Right atrium auricular region (tissue), 2 donors: Measurements from ENCODE around the gene CNTFR. TPM values are rescaled to one million over a fixed set of nuclear protein-coding genes. Genes with fewer than 3 reads are reported as not detected.

Source experiments
- DNase-seq: peaks from one replicate; pipeline ENCODE4 v3.0.0-alpha.2; 2019; ENCODE audit warnings: low spot score
- H3K27ac ChIP-seq, 2 donors: fragments of 200-600 bp; sonication (generic); 1 replicate in 1 of 2; 2 replicates in 1 of 2; pipeline ENCODE4 v1.5.1; 2016 to 2019
- H3K27me3 ChIP-seq, 2 donors: fragments of 200-600 bp; sonication (generic); one replicate each; pipeline versions ENCODE4 v1.5.1 to v1.6.0; 2017 to 2019
- H3K36me3 ChIP-seq: fragments of 200-600 bp; sonication (generic); one replicate; pipeline ENCODE4 v1.5.1; 2016
- H3K4me1 ChIP-seq, 2 donors: fragments of 200-600 bp; sonication (generic); one replicate each; pipeline versions ENCODE4 v1.5.1 to v1.6.0; 2017 to 2019
- H3K4me3 ChIP-seq, 2 donors: fragments of 200-600 bp; sonication (generic); 1 replicate in 1 of 2; 2 replicates in 1 of 2; pipeline ENCODE4 v1.5.1; 2017 to 2019; ENCODE audit warnings: mild to moderate bottlenecking in 1 of 2, moderate library complexity in 1 of 2
- H3K9me3 ChIP-seq, 2 donors: fragments of 200-600 bp; sonication (generic); one replicate each; pipeline ENCODE4 v1.5.1; 2019
- total RNA-seq, 2 donors: library from RNA; depleted of rRNA; stranded (reverse); fragments of >200 nt; gene quantifications; one replicate each; pipeline ENCODE4 v1.1.0, GENCODE V29; 2016
- TF ChIP-seq, protein P1 (sequence below), 2 donors: fragments of 200-600 bp; sonication (generic); IDR thresholded peaks; one replicate each; pipeline ENCODE4 v1.5.1; 2019; ENCODE audit warnings: antibody characterized with exemption in 2 of 2

Gene CNTFR
- total RNA-seq, 2 donors from 2014 or later, result 6.6 to 23.3 TPM

DNA sequence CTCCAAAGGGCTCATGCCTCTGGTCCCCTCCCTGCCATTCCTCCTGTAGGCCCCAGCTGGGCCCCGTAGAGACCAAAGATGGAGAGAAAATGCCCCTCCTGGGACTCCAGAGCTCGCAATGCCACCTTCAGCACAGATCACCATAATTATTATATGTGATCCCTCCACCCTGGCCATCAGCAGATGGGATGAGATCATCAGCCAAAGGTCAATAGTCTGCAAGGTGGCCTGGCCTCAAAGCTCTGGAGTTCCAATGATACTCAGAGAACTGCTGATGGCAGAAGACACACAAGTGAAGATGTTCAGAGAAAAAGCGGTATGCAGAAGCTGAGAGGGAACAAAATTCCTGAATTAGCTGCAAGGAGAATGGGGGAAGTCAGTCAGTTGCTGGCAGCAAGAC is 17.4 kb upstream of the CNTFR start:
- Histone ChIP-seq H3K9me3 (no peaks in the 10 kb centered on the region), H3K27ac (no peak overlapping the region), H3K36me3 (no peaks in the 10 kb centered on the region), H3K4me1 (peaks cover 0 to 18% of the 10 kb centered on the region in 2 donors), H3K4me3 (no peak overlapping the region), H3K27me3 (no peaks in the 10 kb centered on the region)
- TF ChIP-seq, protein P1, sequence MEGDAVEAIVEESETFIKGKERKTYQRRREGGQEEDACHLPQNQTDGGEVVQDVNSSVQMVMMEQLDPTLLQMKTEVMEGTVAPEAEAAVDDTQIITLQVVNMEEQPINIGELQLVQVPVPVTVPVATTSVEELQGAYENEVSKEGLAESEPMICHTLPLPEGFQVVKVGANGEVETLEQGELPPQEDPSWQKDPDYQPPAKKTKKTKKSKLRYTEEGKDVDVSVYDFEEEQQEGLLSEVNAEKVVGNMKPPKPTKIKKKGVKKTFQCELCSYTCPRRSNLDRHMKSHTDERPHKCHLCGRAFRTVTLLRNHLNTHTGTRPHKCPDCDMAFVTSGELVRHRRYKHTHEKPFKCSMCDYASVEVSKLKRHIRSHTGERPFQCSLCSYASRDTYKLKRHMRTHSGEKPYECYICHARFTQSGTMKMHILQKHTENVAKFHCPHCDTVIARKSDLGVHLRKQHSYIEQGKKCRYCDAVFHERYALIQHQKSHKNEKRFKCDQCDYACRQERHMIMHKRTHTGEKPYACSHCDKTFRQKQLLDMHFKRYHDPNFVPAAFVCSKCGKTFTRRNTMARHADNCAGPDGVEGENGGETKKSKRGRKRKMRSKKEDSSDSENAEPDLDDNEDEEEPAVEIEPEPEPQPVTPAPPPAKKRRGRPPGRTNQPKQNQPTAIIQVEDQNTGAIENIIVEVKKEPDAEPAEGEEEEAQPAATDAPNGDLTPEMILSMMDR (IDR thresholded peaks at IDR 0.05), result no peak
- no peak for DNase-seq

DNA sequence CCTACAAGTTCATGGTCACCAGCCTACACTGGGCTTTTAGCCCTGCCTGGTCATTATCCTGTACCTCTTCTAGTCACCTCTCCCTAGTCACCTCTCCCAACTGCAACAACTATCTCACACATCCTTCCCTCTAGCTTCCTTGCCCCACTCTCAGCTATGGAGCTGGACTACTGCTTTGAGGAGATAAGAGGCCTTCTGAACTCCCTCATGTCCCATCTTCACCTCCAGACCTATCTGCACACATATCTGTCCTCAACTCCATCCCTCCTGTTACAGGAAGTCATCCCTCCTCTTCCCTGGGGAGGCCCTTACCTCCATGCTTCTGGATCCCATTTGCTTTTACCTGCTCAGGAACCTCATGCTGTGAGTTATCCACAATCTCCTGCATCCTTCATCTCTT is 16.7 kb upstream of the CNTFR start:
- H3K36me3 ChIP-seq, result no peaks in the 10 kb centered on the region
- no peak overlapping the region for H3K27ac ChIP-seq
- H3K4me3 ChIP-seq, result no peak overlapping the region
- TF ChIP-seq, protein P1 (IDR thresholded peaks at IDR 0.05), result no peak
- H3K27me3 ChIP-seq, result no peaks in the 10 kb centered on the region
- no peak for DNase-seq
- peaks cover 0 to 12% of the 10 kb centered on the region in 2 donors for H3K4me1 ChIP-seq
- H3K9me3 ChIP-seq, result no peaks in the 10 kb centered on the region

DNA sequence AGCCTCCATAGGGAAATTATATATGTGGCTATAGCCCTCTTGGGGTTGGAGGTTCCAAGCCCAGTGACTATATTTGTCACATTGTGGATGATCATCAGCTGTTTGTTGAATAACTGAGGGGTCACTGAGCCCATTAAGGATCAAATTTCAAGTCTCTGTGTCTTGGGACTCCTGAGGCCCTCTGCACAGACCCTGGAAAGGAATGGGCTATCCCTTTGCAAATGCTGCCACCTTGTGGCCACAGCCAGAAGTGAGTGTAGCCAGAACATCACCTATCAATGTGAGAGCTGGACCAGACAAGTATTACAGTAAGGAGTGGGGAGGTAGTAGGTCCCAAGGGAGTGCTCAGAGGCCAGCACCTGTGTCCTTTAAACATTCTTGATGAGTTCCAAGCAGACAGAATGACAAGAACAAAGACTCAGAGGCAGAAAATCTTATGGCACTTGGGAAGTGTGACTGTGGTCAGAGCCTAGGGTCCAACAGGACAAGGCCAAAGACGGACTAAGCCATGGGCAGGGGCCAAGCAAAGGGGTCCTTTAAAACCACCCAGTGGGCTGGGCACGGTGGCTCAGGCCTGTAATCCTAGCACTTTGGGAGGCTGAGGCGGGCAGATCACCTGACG is 14.2 kb upstream of the CNTFR start:
- Histone ChIP-seq H3K27ac (no peak overlapping the region), H3K36me3 (no peaks in the 10 kb centered on the region), H3K27me3 (no peaks in the 10 kb centered on the region), H3K9me3 (no peaks in the 10 kb centered on the region), H3K4me1 (no peaks in the 10 kb centered on the region), H3K4me3 (no peak overlapping the region)
- TF ChIP-seq, protein P1 (IDR thresholded peaks at IDR 0.05), result peak; percentile 79 to 91
- DNase-seq, result peak; percentile 89

DNA sequence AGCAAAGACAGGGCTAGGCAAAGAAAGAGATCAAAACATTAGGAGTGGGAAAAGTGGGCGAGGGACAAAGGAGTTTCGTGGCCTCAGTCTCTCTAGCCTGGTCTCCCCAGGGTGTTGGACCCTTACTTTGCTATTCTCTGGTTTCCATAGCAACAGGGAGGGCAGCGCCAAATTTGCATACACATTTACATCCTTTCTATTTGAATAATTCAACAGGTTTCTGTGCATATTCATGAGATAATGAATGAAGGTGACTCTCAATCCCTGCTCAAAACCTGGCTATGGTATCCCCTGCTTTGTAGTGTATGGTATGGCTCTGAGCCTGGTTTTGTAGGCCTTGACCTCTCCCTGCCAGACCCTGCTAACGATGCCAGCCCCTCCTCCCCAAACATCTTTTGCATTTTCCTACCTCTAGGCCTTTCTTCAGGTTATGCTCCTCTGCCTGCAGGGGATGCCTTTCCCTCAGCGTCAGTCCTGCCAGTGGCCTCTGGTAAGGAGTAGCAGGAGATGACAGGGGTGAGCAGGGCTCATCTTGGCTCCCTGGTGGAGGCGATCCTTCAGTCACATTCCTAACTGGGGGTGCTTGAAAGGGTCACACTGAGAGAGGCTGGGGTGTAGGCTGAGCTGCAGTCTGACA is 12.5 kb upstream of the CNTFR start:
- Histone ChIP-seq H3K27me3 (no peaks in the 10 kb centered on the region), H3K9me3 (no peaks in the 10 kb centered on the region), H3K27ac (no peak overlapping the region), H3K4me3 (no peak overlapping the region), H3K36me3 (no peaks in the 10 kb centered on the region), H3K4me1 (no peaks in the 10 kb centered on the region)
- TF ChIP-seq, protein P1 (IDR thresholded peaks at IDR 0.05), result no peak
- no peak for DNase-seq

DNA sequence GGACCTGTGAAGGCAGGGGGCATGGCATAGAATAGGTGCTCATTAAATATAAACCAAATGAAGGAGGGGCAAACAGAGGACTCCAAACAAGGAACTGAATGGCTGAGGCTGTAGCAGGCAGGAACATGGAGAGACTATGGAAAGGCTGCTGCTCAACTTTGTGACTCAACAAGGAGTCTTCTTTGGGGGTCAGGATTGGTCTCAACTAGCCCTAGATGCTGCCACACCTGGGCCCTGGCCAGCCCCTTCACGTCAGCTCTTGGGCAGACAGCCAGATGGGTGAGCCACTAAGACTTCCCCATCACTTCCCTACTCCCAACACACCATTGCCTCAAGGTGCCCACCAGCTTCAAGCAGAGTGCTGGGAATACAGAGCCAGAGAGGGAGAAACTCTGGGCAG is 11.4 kb upstream of the CNTFR start:
- H3K27ac ChIP-seq, result no peak overlapping the region
- DNase-seq, result no peak
- H3K36me3 ChIP-seq, result no peaks in the 10 kb centered on the region
- TF ChIP-seq, protein P1 (IDR thresholded peaks at IDR 0.05), result no peak
- no peak overlapping the region for H3K4me3 ChIP-seq
- no peaks in the 10 kb centered on the region for H3K9me3 ChIP-seq
- no peaks in the 10 kb centered on the region for H3K4me1 ChIP-seq
- H3K27me3 ChIP-seq, result no peaks in the 10 kb centered on the region
